HG02623 (cell line): ENCODE measurements around the gene LCN1.
A peak's percentile ranks its signal among the peaks of the same experiment; 100 is the strongest.

Experiments used
- ATAC-seq: cut with Tn5 transposase; IDR thresholded peaks from one replicate; pipeline ENCODE4 v1.9.1; 2021; ENCODE audit warnings: moderate library complexity; ENCODE audit not compliant: unreplicated experiment

Gene LCN1

DNA sequence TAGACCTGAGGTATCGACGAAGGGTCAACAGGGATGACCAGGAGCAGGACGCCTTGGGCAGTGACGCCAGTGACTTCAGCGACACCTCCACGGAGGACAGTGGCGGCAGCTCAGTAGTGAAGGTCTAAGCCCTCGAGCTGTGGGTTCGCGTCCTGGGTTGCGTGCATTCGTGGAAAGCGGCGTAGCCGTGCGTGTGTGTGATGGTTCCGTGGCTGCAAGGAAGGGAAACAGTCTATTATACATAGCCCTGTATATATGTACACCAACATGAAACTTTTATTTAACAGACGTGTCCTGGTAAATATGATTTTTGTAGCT is 33.3 kb upstream of the LCN1 start:
- ATAC-seq = no peak

DNA sequence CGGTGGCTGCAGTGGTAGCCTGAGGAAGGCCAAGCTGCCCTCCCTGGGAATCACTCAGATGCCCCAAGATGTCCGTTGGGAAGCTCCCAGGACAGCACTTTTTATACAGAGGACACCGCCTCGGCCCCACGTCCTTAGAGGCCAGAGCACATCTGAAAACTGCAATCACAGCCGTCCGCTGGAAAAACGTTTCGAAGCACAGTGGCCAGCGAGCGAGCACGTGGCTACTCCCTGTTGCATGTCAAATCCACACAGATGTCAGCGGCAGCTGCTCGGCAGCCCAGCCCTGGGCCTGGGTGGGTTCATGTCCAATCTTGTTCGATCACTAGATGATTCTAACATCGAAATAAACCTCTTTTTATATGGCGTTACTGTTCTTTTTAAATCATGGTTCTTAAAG is 32.7 kb upstream of the LCN1 start:
- no peak for ATAC-seq

DNA sequence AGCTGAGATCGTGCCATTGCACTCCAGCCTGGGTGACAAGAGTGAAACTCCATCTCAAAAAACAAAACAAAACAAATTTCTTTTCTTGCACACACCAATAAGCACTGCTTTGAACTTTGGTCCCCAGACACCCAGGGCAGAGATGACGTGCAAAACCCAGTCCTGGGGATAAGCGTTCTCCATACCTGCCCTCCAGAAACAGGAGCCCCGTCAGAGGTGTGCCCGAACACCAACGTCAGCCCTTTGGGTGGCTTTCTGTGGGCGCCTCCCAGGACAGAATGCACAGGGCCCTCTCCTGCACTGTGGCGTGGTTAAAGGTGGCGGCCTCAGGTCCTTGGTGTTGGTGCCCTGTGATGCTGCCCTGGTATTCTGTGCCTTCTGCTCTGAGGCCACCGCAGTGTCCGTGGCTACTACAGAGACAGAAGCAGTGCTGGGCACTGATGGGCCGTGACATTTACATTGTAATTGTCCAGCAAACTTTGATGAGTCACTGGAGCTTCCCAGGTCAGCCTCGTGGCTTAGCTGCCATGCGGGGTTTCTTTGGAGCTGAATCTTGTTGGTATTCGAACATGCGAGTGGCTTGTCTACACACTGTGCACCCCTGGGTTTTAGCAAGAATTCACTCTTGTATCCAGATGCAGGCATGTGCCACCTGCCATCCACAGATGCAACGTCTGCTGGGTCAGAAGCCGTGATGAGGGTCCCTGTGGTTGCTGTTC is 31.9 kb upstream of the LCN1 start:
- no peak for ATAC-seq

DNA sequence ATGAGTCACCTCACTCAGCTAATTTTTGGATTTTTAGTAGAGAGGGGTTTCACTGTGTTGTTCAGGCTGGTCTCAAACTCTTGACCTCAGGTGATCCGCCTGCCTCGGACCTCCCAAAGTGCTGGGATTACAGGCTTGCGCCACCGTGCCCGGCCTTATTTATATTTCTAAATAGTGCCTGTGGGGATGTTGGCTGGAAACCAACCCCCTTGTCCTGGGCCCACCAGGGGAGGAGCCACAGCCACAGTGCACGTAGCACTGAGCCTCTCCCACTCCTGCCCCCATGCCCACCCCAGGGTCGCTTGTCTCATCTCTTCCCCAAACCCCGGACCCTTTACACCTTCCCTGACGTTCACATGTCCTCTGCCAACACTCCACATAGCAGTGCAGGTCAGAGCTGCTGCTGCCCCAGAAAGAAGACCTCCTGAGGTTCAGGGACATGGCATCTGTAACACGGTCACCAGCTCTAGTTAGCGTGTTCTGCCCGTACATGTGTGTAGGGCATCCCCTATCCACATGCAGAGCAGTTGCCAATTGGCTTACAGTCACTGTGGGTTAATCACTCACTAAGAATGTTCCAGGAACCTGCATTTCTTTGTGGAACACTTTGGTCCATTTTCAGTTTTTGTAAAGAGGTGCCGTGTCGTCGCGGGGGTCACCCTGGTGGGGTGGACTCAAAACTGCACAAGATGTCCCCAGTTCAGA is 30.9 kb upstream of the LCN1 start:
- ATAC-seq = no peak

DNA sequence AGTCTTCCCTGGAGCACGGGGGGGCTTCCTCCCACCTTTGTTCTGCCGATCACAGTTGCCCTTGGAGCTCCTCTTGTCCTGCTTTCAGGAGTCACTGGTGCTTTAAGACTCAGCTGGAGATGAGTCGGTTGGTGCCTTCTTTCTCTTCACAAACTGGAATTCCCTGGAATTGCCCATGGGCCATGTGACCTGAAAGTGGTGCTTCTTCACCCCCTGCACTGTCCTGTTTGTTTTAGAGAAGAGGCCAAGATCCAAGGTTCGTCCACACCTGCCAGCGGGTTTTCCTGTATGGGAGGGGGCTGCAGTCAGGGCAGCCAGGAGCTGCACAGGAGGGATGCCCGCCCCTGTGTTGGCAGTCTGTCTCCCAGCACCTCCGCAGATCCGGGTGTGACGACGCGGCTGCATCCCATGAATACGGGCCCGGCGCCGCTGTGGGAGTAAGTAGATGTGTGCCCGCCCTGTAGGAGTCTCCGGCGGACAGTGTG is 30.2 kb upstream of the LCN1 start:
- ATAC-seq = no peak

DNA sequence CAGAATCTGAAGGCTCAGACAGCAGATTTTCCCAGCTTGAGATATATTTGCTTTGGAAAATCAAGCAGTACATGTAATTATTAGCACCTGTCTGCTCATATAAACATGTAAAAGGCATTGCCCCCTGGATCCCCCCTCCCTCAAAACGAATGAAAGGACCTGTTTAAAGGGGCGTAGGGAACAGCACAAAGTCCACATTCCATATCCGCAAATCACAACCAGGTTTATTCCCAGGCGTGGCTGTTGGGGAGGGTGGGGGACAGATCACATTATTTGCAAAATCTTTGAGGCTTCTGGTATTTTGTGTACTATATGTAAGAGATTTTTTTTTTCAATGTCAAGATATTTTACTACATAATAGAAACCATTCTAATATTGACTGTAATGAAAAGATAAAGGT is 29.5 kb upstream of the LCN1 start:
- no peak for ATAC-seq

DNA sequence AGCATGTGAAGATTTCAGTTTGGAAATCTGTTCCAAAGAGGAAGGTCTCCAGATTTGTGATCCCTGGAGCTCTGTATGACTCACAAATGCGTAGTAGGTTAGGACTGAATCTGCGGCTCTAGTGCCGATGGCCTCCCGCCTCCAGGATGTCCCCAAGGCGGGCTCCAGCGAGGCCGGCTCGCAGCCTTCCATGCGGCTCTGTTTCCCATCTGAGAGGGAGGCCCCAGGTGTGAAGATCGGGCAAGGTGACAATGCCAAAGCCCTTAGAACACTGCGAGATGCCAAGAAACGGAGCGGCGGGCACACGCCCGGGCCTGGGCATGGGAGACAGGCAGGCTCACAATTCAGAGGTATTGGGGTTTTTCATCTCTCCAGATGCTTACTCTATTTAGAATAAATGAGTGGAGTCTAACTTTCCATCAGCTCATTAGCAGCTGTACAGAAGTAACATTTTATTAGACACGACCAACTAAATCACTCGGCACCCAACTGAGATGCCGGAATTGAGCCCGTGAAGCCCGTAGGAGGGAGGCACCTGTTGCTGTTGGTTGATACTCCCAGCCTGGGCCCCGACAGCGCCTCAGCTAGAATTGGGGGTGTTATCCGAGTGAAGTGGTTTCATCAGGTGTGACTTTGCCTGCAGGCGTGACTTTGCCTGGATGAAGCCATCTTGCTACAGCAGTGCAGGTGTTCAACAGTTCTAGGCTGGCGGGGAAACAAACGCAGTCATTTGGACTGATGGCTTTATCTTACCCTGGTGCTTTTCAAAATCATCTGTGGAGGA is 28.2 kb upstream of the LCN1 start:
- no peak for ATAC-seq

DNA sequence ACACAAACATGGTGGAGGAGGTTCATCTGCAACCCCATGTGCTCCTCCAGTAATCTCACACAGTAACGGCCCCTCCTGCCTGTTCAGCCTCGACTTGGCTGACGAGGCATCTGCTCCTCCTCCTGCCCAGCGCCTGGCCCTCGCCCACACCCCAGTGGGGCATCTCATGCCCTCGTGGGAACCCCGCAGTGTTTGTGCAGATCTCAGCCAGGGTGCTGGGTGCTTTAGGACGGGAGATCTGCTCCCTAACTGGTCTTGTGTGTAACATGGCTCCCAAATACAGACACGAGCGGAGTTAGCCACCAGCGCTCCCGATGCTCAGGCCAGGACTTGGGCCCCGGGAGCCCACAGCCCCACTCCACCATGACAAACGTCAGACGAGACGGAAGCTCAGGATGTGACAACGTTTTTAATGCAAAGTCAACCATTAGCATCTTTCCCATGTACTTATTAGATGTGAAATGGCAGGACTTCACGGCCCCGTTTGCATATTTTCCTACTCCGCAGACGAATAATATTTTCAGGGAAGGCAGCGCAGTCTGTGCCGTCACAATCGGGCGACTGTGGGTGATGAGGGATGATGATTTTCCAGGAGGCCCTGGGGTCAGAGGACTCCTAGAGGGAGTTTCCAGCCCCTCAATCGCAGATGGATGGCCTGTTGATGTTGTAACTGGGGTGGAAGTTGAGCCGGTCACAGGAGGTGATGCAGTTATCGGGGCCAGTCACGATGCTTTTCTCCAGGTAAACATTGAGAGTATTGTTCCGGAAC is 26.3 kb upstream of the LCN1 start:
- no peak for ATAC-seq

DNA sequence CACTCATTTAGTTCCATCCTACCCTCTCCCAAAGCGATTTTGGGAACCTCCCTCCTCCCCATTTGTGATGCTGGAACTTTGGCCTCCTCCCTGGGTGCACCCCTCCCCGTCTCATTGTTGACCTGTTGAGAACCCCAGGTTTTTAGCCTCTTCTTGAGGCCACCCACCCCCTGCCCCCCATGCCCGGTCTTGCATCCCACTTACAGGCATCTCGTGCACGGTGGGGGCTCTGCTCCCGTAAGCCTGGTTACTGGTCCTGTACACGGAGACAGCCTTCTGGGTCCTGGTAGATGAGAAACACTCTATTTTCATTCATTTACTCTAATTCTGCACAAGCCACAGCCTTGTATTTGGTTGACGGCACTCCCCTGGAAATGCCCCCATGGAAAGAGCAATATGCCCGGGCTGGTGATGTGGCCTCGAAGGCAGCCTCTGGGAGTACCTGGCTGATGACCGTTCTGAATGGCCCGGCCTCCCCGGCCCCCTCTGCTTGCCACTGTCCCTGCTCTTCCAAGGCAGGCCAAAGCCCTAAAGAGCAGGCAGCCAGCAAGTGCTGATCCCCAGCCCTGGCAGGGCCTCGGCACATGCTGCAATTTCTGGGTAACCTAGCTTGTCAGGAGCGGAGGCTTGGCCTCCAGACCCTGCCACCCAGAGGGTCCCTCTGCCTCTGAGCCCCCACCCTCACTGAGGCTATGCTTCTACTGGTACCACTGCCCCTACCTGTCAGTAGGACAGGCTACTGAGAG is 22.7 kb upstream of the LCN1 start:
- ATAC-seq = no peak

DNA sequence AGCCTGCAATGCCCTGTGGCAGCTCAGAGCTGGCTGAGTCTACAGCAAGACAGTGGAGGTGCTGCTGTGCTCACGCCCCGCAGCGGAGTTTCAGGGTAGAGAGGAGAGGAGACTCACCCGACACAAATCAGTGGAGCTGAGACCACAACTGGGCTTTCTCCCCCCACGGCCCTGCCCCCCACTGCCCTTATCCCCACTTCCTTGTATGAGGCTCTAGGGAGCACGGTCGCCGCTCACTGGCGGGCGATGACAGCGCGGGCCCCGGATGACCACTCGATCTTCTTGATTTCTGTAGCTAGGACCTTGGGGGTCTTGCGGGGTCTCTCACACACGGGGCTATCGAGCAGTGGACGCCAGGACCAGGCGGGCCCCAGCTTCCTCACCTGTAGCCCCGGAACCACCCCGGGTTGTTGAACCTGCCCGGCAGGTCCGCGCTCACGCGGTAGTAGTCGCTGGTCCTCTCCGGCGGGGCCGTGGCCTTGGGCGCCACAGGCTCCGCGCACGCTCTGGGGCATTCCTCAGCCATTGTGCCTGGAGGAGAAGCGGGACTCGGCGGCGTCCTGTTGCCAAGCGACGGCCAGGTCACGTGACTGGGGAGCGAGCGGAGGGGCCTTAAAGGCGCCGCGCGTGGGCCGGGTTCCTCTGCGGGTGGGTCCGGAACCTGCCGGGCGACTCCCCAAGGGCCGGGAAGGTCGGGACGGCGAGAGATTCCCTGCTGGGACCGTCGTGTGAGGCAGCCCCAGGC is 21.7 kb upstream of the LCN1 start:
- ATAC-seq = no peak

DNA sequence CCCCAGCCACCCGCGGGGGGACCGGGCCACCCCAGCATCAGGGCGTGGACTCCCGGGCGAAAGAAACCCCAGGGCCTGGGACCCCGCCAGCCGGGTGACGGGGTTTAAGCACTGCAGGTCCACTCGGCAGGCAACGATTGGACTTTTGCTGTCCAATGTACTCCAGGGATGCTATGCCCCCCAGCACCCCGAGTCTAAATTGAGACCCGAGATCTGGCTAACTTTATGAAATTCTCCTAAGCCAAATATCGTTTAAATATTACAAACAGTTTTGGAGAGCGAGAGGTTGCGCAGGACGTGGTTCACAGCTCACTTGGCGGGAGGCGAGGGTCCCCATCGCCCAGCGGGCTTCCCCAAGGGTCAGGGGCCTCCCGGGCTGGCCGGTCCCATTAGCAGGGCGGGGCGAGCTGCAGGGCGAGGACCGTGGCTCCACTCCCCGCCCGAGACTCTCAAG is 21.1 kb upstream of the LCN1 start:
- no peak for ATAC-seq

DNA sequence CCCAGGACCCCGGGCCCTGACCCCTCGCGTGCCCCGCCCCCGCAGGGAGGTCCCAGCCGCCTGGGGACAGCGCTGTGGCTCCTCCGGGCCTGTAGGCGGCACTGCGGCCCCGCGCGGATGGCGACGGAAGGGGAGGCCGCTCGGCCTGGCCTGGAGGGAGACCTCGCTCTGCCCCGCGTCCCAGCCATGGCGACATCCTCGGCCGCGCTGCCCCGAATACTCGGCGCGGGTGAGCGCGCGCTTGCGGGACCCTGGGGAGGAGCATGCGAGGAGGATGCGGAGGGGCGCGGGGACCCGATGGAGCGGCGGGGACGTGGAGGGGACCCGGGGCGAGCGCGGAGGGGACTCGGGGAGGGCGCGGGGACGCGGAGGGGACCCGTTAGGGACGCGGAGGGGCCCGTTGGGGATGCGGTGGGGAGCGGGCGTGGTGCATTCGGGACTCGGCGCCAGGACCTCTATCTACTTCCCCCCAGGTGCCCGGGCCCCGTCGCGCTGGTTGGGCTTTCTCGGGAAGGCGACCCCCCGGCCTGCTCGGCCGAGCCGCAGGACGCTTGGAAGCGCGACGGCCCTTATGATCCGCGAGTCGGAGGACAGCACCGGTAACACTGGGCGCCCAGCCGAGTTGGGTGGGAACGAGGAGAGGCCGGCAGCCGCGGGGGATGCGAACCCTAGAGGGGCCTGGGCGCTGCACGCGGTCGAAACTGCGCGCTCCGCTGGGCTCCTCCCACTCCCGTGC is 20.5 kb upstream of the LCN1 start, which contains the start of gene MRPS2:
TSS of gene MRPS2 (plus strand) at position 158 of the 736 bp plus-strand sequence. CDS start at position 187, 29 bp downstream.
- peak; percentile 73 for ATAC-seq

DNA sequence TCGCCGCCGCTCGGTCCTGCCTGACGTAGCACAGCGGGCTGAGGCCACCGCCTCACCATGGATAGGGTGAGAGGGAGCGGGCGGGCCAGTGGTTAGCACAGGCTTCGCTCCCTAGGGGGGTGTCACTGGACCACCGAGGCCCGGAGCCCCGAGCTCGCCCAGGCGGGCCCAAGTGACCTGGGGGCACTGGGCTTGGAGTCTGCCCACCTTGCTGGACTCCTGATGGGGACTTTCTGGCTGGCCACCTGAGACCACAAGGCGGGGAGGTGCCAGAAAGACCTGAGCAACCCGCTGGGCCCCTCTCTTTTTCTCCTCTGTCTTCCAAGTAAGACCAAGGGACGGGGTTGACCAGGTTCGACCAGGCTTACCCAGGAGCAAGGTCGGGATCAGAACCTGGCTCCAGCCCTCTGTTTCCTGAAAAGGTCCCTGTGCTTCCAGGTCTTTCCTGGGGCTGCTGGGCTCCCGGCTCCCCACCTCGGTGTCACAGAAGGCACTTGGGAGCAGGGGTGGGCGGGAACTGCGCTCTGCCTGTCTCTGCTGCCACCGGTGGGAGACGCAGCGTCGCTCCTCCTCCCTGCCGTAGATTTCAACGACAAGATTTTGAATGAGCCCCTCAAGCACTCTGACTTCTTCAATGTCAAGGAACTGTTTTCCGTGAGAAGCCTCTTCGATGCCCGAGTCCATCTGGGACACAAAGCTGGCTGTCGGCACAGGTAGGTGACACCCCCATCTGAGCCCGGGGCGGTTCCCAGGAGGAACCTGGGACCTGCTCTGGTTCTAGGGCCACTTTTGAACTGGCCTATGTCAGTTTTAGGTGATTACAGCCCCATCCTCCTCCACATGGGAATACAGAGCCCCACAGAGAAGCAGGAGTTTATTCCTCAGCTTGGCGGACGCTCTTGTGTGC is 19.7 kb upstream of the LCN1 start:
- no peak for ATAC-seq

DNA sequence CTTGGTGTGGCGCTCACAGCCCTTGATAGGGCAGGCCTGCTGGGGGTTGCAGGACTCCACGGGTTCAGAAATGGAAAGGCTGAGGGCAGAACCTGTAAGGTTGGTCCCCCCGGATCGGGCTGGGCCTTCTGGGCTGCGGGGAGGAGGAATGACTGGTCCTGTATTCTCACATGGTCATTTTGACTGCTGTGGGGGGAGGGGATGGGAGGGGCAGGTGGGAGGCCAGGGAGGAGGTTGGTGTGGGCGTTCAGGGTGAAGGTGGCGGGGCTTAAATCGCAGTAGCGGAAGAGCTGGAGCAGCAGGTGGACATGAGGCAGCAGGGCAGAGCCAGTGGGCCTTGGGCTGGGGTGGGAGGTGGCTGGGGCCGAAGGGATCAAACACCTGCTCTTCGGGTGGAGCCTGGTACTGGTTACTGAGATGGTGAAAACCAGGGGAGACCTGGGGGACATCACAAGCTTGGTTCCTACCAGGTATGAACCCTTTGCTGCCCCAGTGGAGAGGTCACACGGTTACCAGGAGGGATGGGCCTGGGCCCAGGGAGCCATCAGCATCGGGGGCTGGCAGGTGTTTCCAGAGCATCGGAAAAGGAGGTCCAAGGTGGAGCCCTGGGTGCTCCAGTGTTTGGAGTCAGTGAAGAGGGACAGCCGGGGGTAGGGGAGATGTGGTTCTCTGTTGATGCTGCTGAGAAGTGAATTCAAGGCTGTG is 18.9 kb upstream of the LCN1 start:
- no peak for ATAC-seq

DNA sequence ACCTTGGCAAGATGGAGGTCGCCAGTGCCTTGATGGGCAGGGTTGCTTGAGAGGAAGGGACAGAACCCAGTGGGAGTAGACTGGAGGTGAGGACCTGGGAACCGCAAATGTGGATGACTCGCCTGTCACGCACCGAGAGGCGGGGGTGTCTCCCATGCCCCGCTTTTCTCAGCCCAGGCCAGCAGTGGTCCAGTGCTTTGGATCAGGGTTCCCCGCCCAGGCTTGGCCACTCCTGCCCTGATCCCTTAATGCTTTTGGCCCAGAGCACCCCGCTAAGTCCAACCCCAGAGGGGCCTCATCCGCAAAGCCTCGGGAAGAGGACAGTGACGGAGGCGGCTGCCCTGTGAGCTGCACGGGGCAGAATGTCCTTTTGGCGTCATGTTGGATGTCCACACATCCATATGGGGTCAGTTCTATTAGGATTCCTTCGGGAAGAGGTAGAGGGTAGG is 18.3 kb upstream of the LCN1 start:
- ATAC-seq = no peak

DNA sequence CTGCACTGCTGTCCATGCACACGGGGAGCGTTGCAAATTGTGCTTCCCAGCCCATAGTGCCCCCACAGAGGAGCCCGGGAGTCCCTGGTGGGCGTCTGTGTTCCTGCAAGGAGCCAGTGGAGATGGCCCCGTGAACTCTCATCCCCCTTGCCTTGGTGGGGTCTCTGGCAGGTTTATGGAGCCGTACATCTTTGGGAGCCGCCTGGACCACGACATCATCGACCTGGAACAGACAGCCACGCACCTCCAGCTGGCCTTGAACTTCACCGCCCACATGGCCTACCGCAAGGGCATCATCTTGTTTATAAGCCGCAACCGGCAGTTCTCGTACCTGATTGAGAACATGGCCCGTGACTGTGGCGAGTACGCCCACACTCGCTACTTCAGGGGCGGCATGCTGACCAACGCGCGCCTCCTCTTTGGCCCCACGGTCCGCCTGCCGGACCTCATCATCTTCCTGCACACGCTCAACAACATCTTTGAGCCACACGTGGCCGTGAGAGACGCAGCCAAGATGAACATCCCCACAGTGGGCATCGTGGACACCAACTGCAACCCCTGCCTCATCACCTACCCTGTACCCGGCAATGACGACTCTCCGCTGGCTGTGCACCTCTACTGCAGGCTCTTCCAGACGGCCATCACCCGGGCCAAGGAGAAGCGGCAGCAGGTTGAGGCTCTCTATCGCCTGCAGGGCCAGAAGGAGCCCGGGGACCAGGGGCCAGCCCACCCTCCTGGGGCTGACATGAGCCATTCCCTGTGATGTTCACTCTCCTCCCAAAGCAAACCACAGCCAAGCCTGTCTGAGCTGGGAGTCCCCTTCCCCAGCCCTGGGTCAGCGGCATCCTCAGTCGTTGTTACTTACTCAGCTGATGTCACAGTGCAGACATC is 17.6 kb upstream of the LCN1 start:
- no peak for ATAC-seq
